OCI-LY7 (cell line): ENCODE data around the gene EPRS1. TPM values are rescaled to one million over a fixed set of nuclear protein-coding genes. Genes with fewer than 3 reads are reported as not detected.

Experiments
- BruUV-seq: library from RNA; stranded (reverse); fragments of 400-500 nt; replicated peaks from 2 replicates; lab custom pipeline; 2021; lab: Mats Ljungman, UMichigan
- CTCF ChIA-PET: fragments of 300-600 bp; sonication (Branson Sonifier 250); formaldehyde crosslinking; loops from one replicate; lab custom pipeline; 2022; ENCODE audit warnings: antibody characterized with exemption; ENCODE audit not compliant: unreplicated experiment; lab: Charles Lee
- POLR2A ChIA-PET: fragments of 300-600 bp; sonication (Branson Sonifier 250); formaldehyde crosslinking; loops from one replicate; lab custom pipeline; 2022; ENCODE audit warnings: antibody characterized with exemption; lab: Charles Lee
- DNase-seq: peaks from one replicate; pipeline ENCODE4 v3.0.0-alpha.2; 2015; ENCODE audit warnings: low spot score
- H2AFZ ChIP-seq: fragments of 200-600 bp; sonication (generic), shearing (Covaris generic); 2 replicates; pipeline ENCODE4 v1.6.1; 2014; ENCODE audit warnings: mild to moderate bottlenecking, antibody characterized with exemption, low read length, moderate library complexity
- H3K27ac ChIP-seq: fragments of 200-600 bp; sonication (generic); 2 replicates; pipeline ENCODE4 v1.5.1; 2014; ENCODE audit warnings: mixed run types, low read depth, mild to moderate bottlenecking, moderate library complexity, low read length, inconsistent platforms; ENCODE audit not compliant: poor library complexity, severe bottlenecking
- H3K36me3 ChIP-seq: fragments of 200-600 bp; sonication (generic); 2 replicates; pipeline ENCODE4 v1.6.1; 2014; ENCODE audit warnings: mild to moderate bottlenecking, antibody characterized with exemption, low read length, moderate library complexity, mixed read lengths; ENCODE audit not compliant: insufficient read depth
- H3K4me1 ChIP-seq: fragments of 200-600 bp; sonication (generic); 2 replicates; pipeline ENCODE4 v1.5.1; 2014; ENCODE audit warnings: mild to moderate bottlenecking, low read length; ENCODE audit not compliant: insufficient read depth, poor library complexity, severe bottlenecking
- H3K4me2 ChIP-seq: fragments of 200-600 bp; sonication (generic); 2 replicates; pipeline ENCODE4 v1.6.1; 2014; ENCODE audit warnings: mild to moderate bottlenecking, low read length
- H3K4me3 ChIP-seq: fragments of 200-600 bp; sonication (generic); 2 replicates; pipeline ENCODE4 v1.5.1; 2014; ENCODE audit warnings: mild to moderate bottlenecking, low read depth, low read length; ENCODE audit not compliant: poor library complexity, severe bottlenecking
- H3K79me2 ChIP-seq: fragments of 200-600 bp; sonication (generic); 2 replicates; pipeline ENCODE4 v1.6.1; 2016; ENCODE audit warnings: low read depth, mild to moderate bottlenecking, low read length, moderate library complexity, mixed read lengths; ENCODE audit not compliant: insufficient read depth
- H3K9me2 ChIP-seq: fragments of 200-600 bp; sonication (generic); 2 replicates; pipeline ENCODE4 v1.6.1; 2016; ENCODE audit warnings: mild to moderate bottlenecking, low read length, mixed read lengths; ENCODE audit not compliant: insufficient read depth
- H3K9me3 ChIP-seq: fragments of 200-600 bp; sonication (generic); 2 replicates; pipeline ENCODE4 v1.6.1; 2014; ENCODE audit warnings: mild to moderate bottlenecking, mixed run types, low read length, mixed read lengths
- H4K20me1 ChIP-seq: fragments of 200-600 bp; sonication (generic); 2 replicates; pipeline ENCODE4 v1.6.1; 2014; ENCODE audit warnings: mild to moderate bottlenecking, antibody characterized with exemption, low read length, moderate library complexity, mixed read lengths; ENCODE audit not compliant: insufficient read depth
- EZH2phosphoT487 ChIP-seq: fragments of 200-600 bp; sonication (generic); IDR thresholded peaks from 2 replicates; pipeline ENCODE4 v1.6.1; 2018; ENCODE audit warnings: low read depth, borderline replicate concordance, mild to moderate bottlenecking, mixed run types, antibody characterized with exemption, low read length, moderate library complexity, mixed read lengths
- intact Hi-C: fragments of 100-400 bp; cut with micrococcal nuclease; formaldehyde crosslinking; loops from one replicate; pipeline ENCODE4 v1.10.0; 2022; ENCODE audit not compliant: unreplicated experiment
- total RNA-seq, 2 experiments: library from RNA; depleted of rRNA in 1 of 2; stranded (reverse); fragments of >200 nt in 1 of 2; shearing (Covaris generic) in 1 of 2; gene quantifications; 2 replicates each; pipeline ENCODE4 v1.2.3, GENCODE V29; 2014 to 2022
- TF ChIP-seq, protein P1 (sequence below): fragments of 200-600 bp; sonication (generic); conservative IDR thresholded peaks from 2 replicates; pipeline ENCODE4 v1.5.1; 2014; ENCODE audit warnings: mild to moderate bottlenecking, antibody characterized with exemption, low read length, moderate library complexity, mixed read lengths

EPRS1 gene
- total RNA-seq, 2 experiments from 2014 or later: 93.1 to 174 TPM

DNA sequence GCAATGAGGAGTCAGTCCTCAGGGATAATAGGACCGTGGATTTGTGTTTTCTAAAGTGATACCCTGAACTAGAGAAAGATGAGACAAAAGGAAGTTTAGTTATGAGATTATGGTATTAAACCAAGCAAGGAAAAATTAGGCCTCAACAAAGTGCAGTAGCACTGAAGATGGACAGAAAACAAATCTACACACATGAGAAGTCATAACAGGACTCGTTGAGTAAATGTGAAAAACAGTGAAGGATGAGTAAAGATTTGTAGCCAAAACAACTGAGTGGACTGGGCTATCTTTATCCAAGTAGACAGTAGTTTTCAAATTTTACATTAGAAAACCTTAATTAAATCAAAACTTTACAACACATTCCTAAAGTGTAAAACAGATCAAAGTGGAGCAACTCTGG lies 15.0 kb downstream of the EPRS1 start:
- Histone ChIP-seq H3K79me2 (peaks cover 45% of the 10 kb centered on the region), H3K36me3 (peaks cover 93% of the 10 kb centered on the region), H3K4me1 (no peaks in the 10 kb centered on the region), H3K9me2 (no peaks in the 10 kb centered on the region), H3K27ac (no peak overlapping the region), H3K4me2 (no peak overlapping the region), H2AFZ (no peak overlapping the region), H3K9me3 (no peaks in the 10 kb centered on the region), H4K20me1 (no peaks in the 10 kb centered on the region), H3K4me3 (no peak overlapping the region)
- TF ChIP-seq, protein P1, sequence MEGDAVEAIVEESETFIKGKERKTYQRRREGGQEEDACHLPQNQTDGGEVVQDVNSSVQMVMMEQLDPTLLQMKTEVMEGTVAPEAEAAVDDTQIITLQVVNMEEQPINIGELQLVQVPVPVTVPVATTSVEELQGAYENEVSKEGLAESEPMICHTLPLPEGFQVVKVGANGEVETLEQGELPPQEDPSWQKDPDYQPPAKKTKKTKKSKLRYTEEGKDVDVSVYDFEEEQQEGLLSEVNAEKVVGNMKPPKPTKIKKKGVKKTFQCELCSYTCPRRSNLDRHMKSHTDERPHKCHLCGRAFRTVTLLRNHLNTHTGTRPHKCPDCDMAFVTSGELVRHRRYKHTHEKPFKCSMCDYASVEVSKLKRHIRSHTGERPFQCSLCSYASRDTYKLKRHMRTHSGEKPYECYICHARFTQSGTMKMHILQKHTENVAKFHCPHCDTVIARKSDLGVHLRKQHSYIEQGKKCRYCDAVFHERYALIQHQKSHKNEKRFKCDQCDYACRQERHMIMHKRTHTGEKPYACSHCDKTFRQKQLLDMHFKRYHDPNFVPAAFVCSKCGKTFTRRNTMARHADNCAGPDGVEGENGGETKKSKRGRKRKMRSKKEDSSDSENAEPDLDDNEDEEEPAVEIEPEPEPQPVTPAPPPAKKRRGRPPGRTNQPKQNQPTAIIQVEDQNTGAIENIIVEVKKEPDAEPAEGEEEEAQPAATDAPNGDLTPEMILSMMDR: no peak
- no peak for TF ChIP-seq EZH2phosphoT487
- ChIA-PET POLR2A (interaction anchor here (0.7 to 1.1 kb wide), 2 partner anchors 19 to 146 kb away, joined by 3 to 5 read pairs; no protein-coding TSS in a partner anchor), CTCF (no interaction called here)
- intact Hi-C loops: no loop called here
- BruUV-seq: no TSS peak
- DNase-seq: no peak

DNA sequence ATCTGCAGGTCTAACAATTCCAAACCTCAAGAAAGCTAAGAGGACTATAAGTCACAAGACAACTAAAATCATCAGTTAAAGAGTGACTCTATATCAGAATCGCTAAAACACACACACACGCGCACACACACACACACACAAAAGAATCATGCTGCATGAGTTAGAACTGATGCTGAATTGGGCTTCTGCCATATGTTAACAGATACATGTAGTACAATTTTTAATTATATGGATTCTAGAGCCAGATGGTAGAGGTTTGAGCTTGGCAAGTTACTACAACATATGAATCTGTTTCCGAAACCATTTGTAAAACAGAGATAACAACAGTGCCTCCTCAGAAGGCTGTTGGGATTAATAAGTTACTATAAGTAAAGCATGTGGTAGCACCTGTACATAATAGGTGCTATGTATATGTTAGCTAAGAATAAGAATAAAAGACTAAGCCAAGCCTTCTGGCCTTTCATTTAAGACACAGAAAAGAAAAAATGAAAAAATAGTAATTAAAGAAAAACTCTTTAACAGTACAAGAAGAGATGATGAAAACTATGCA lies 17.9 kb downstream of the EPRS1 start:
- no peaks in the 10 kb centered on the region for H3K9me3 ChIP-seq
- peaks cover 17% of the 10 kb centered on the region for H3K79me2 ChIP-seq
- H4K20me1 ChIP-seq: no peaks in the 10 kb centered on the region
- peaks cover 89% of the 10 kb centered on the region for H3K36me3 ChIP-seq
- no TSS peak for BruUV-seq
- ChIA-PET CTCF (no interaction called here), POLR2A (interaction anchor here (0.8 to 1.0 kb wide), 2 partner anchors 16 to 39 kb away, joined by 3 read pairs; no protein-coding TSS in a partner anchor)
- no peaks in the 10 kb centered on the region for H3K4me1 ChIP-seq
- no peak overlapping the region for H3K4me3 ChIP-seq
- no peaks in the 10 kb centered on the region for H3K9me2 ChIP-seq
- H3K27ac ChIP-seq: no peak overlapping the region
- intact Hi-C loops: no loop called here
- TF ChIP-seq EZH2phosphoT487: no peak
- TF ChIP-seq, protein P1: no peak
- no peak for DNase-seq
- H3K4me2 ChIP-seq: no peak overlapping the region
- H2AFZ ChIP-seq: no peak overlapping the region

DNA sequence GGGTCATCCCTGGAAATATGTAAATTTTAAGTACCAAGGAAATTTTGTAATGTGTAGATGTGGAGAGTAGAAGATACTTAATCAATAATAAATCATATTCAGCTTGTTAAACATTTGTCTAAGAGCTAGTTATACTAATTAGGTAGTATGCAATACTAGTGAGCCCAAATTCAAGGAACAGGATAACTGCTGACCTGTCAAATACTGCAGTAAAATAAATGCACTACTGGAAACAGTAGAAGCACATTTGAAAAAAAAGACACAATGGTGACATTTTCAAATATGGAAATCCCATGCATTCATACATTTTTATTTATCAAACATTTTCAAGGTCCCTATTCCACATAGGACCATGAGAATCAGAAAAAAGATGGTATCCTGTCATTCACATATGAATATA lies 27.2 kb downstream of the EPRS1 start:
- H3K4me3 ChIP-seq: no peak overlapping the region
- H3K4me2 ChIP-seq: no peak overlapping the region
- H2AFZ ChIP-seq: no peak overlapping the region
- H4K20me1 ChIP-seq: peaks cover 6% of the 10 kb centered on the region; the same call in 1 of the 2 replicates
- H3K27ac ChIP-seq: no peak overlapping the region
- H3K9me2 ChIP-seq: no peaks in the 10 kb centered on the region
- DNase-seq: no peak
- ChIA-PET CTCF (no interaction called here), POLR2A (interaction anchor here (0.5 to 1.4 kb wide), 5 partner anchors 10 to 71 kb away, joined by 3 to 6 read pairs (median 4); no protein-coding TSS in a partner anchor)
- peaks cover 98% of the 10 kb centered on the region for H3K36me3 ChIP-seq
- no peaks in the 10 kb centered on the region for H3K79me2 ChIP-seq
- TF ChIP-seq, protein P1: no peak
- no peak for TF ChIP-seq EZH2phosphoT487
- BruUV-seq: no TSS peak
- intact Hi-C loops: no loop called here
- no peaks in the 10 kb centered on the region for H3K9me3 ChIP-seq
- H3K4me1 ChIP-seq: no peaks in the 10 kb centered on the region
